SW480 (cell line): ENCODE measurements around the gene CCDC195.

Source experiments
- DNase-seq: peaks from one replicate; pipeline ENCODE4 v3.0.0-alpha.2; 2016; ENCODE audit warnings: low spot score

The CCDC195 gene

GRCh38 chr2:224716201-224716600 is at the start of gene CCDC195:
TSS of gene CCDC195 (minus strand) at chr2:224716365. CDS start at chr2:224716365, 0 bp downstream.
- no peak for DNase-seq

- no peak for DNase-seq
These were observed 48.5 kb upstream of the CCDC195 start for GRCh38 chr2:224764565-224765236.

- no peak for DNase-seq
These were observed 41.9 kb upstream of the CCDC195 start for GRCh38 chr2:224757934-224758548.

- no peak for DNase-seq
These were observed 37.8 kb upstream of the CCDC195 start for GRCh38 chr2:224753743-224754540.

- DNase-seq, result no peak
These were observed 36.0 kb upstream of the CCDC195 start for GRCh38 chr2:224751996-224752698.

GRCh38 chr2:224749136-224749535 is 33.0 kb upstream of the CCDC195 start:
- no peak for DNase-seq

- no peak for DNase-seq
These were observed 31.6 kb upstream of the CCDC195 start for GRCh38 chr2:224747765-224748164.

GRCh38 chr2:224736227-224736626 is 20.1 kb upstream of the CCDC195 start:
- DNase-seq, result no peak

- no peak for DNase-seq
These were observed 18.8 kb upstream of the CCDC195 start for GRCh38 chr2:224734949-224735348.

GRCh38 chr2:224731665-224732064 is 15.5 kb upstream of the CCDC195 start:
- DNase-seq, result no peak

GRCh38 chr2:224729435-224729834 is 13.3 kb upstream of the CCDC195 start:
- DNase-seq, result no peak

GRCh38 chr2:224724331-224724730 is 8.2 kb upstream of the CCDC195 start:
- no peak for DNase-seq

- no peak for DNase-seq
These were observed 7.5 kb upstream of the CCDC195 start for GRCh38 chr2:224723586-224724217.

GRCh38 chr2:224722770-224723169 is 6.6 kb upstream of the CCDC195 start:
- no peak for DNase-seq

GRCh38 chr2:224722250-224722649 is 6.1 kb upstream of the CCDC195 start:
- DNase-seq, result no peak

- no peak for DNase-seq
These were observed 756 bp upstream of the CCDC195 start for GRCh38 chr2:224716921-224717320.

GRCh38 chr2:224711859-224712665 is 4.1 kb downstream of the CCDC195 start:
- DNase-seq, result no peak

GRCh38 chr2:224711381-224711780 is 4.8 kb downstream of the CCDC195 start:
- no peak for DNase-seq

GRCh38 chr2:224709301-224709700 is 6.9 kb downstream of the CCDC195 start:
- DNase-seq, result no peak

- no peak for DNase-seq
These were observed 21.7 kb downstream of the CCDC195 start for GRCh38 chr2:224694502-224694901.

GRCh38 chr2:224691563-224691962 is 24.6 kb downstream of the CCDC195 start:
- DNase-seq, result no peak
